Measurements from ENCODE around the gene HECTD4.
A peak's percentile ranks its signal among the peaks of the same experiment; 100 is the strongest.

HECTD4 gene, protein sequence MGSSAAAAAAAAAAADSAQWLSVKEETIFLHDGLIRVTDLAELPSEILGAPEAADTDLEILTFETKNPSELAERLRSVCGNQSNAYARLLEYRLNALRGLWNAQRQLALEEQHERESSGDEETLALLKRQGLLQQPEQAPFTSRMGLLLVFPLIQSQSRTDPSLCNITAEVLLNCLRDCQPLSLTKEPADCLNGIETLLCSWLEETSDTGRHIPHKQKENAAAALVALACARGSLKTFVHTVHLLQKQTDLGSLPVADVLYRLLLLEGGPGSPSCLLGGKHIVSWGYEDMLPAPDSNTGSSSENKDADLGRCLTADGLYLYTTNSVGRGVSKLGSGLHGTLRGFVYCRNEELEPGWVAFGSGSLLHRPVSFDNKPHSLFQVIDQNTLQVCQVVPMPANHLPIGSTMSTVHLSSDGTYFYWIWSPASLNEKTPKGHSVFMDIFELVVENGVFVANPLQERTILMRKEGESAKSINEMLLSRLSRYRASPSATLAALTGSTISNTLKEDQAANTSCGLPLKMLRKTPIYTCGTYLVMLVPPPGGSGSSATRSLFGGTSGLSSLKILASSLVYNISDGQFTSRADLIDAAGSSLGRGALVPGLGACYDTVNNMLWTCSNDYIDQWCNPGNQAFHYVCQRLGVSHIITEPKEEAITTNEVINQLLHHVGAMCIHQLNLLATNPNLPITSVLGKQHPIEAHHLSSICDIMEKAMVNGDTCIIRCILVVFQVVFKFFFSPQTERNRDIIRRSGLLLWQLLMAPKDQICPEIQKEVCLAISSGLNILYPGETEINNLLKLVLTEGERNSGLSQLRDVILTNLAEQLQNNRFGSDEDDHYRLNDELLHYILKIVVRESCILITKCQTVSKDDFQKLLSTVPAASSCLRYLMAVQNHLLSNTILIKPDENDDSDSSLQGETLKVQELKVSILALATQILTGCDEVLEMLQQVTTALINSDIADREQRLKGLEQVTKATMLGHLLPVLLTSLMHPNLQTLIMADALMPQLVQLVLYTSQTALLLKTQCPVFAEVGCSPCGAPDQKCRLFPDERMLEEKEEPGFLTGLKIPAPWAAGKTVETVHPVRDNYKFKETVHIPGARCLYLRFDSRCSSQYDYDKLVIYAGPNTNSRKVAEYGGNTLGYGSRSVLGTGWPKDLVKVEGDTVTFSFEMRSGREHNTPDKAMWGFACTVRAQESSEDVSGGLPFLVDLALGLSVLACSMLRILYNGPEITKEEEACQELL (N-terminal part only)

DNA sequence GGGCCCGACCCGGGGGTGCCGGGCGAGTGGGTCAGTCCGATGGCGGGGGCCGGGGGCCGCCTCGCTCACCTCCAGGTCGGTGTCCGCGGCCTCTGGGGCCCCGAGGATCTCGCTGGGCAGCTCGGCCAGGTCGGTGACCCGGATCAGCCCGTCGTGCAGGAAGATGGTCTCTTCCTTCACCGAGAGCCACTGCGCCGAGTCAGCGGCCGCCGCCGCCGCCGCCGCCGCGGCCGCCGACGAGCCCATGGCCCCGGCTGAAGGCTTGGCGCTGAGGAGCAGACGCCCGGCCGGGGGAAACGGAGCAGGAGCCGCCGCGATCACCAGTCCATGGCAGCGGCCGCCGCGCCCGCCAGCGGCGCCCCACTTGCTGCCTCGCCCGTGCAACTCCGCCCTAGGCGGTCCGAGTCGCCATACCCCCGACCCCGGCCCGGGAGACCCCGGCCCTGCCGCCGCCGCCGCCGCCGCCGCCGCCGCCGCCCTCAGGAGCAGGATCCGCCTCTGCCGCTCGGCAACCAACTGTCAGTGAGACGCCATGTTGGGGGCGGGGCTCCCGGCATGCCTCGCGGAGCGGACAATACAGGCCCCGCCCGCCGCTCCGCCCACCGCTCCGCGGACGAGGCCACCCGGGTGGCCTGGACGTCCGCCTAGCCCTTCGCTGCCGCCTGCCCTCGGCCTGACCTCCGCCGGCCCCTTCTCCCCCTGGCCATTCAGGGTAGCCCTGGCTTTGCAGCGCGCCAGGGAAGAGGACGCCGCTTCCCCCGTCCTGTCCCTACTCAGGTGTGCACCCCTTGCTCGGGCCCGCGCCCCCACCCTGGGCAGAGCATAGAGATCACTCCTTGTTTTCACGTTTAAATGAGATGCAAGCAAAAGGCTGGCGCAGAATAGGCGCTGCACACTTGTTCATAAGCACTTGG, at the start of gene HECTD4:
TSS of gene HECTD4 (minus strand) at position 549 of the 914 bp plus-strand sequence. CDS start at position 246, 303 bp downstream.
- H3K4me1 Mint-ChIP-seq: peaks cover 14% of the 10 kb centered on the region
- peak; percentile 94 for ATAC-seq (ENCODE audit: low read depth)
- no peaks in the 10 kb centered on the region for H3K9me3 Mint-ChIP-seq
- no peaks in the 10 kb centered on the region for H3K36me3 Mint-ChIP-seq
- peak; percentile 83 to 86 for DNase-seq (ENCODE audit: low spot score in 2 of 2)
- H3K27me3 Mint-ChIP-seq: no peaks in the 10 kb centered on the region
- peak within 1 kb of the TSS; percentile 98 for H3K4me3 Mint-ChIP-seq
- peak within 1 kb of the TSS; percentile 88 for H3K27ac Mint-ChIP-seq

DNA sequence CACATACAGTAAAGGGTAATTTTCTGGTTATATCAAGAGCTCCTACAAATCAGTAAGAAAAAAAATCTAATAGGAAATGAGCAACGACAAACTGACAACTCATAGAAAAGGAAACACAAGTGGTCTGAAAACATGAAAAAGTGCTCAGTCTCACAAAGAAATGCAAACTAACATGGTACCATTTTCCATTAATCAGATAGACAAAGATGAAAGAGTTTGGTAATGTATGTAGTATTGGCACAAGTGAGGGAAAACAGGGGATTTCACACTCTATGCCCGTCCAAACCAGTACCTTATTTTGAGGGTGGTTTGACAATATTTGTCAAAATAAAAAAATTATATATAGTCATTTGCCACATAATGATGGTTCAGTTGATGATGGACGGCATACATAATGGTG, 49.7 kb upstream of the HECTD4 start:
- Mint-ChIP-seq H3K4me3 (no peak overlapping the region), H3K36me3 (peaks cover 6% of the 10 kb centered on the region), H3K4me1 (peaks cover 5% of the 10 kb centered on the region), H3K27ac (no peak overlapping the region), H3K9me3 (no peaks in the 10 kb centered on the region), H3K27me3 (no peaks in the 10 kb centered on the region)
- ATAC-seq (ENCODE audit: low read depth) (no peak), DNase-seq (ENCODE audit: low spot score in 2 of 2) (no peak)

DNA sequence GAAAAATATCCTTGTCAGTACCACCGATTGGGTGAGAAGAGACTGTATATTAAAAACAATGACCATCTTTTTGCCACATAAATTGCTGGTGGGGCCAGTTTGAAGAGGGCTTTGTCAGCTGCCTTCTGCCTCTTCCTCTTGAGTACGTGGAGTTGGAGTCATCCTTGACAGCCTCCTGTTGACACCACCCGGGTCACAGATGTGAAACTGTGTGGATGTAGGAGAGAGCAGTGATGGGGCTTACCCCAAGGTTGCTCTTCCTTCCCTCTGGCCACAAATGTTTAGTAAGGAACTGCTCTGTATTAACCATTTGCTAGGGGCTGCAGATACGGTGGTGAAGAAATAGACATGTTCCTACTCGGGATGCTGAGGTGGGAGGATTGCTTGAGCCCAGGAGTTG, 48.7 kb upstream of the HECTD4 start:
- DNase-seq (ENCODE audit: low spot score in 2 of 2) (no peak), ATAC-seq (ENCODE audit: low read depth) (no peak)
- Mint-ChIP-seq H3K27me3 (no peaks in the 10 kb centered on the region), H3K36me3 (peaks cover 7% of the 10 kb centered on the region), H3K27ac (peak overlapping the region; percentile 38), H3K4me1 (peaks cover 7% of the 10 kb centered on the region), H3K4me3 (no peak overlapping the region), H3K9me3 (no peaks in the 10 kb centered on the region)

DNA sequence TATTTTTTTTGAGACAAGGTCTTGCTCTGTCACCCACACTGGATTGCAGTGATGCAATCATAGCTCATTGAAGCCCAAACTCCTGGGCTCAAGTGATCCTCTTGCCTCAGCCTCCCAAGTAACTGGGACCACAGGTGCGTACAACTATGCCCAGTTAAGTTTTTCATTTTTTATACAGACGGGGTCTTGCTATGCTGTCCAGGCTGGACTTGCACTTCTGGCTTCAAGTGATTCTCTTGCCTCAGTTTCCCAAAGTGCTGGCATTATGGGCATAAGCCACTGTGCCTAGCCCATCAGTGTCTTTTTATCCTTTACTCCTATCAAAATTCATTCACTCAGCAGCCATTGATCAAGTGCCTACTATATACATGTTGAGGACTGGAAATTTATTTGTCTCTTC, 45.5 kb upstream of the HECTD4 start:
- H3K27me3 Mint-ChIP-seq: no peaks in the 10 kb centered on the region
- H3K9me3 Mint-ChIP-seq: no peaks in the 10 kb centered on the region
- ATAC-seq (ENCODE audit: low read depth) (no peak), DNase-seq (ENCODE audit: low spot score in 2 of 2) (no peak)
- no peak overlapping the region for H3K27ac Mint-ChIP-seq
- peaks cover 7% of the 10 kb centered on the region for H3K36me3 Mint-ChIP-seq
- peaks cover 21% of the 10 kb centered on the region for H3K4me1 Mint-ChIP-seq
- H3K4me3 Mint-ChIP-seq: no peak overlapping the region

DNA sequence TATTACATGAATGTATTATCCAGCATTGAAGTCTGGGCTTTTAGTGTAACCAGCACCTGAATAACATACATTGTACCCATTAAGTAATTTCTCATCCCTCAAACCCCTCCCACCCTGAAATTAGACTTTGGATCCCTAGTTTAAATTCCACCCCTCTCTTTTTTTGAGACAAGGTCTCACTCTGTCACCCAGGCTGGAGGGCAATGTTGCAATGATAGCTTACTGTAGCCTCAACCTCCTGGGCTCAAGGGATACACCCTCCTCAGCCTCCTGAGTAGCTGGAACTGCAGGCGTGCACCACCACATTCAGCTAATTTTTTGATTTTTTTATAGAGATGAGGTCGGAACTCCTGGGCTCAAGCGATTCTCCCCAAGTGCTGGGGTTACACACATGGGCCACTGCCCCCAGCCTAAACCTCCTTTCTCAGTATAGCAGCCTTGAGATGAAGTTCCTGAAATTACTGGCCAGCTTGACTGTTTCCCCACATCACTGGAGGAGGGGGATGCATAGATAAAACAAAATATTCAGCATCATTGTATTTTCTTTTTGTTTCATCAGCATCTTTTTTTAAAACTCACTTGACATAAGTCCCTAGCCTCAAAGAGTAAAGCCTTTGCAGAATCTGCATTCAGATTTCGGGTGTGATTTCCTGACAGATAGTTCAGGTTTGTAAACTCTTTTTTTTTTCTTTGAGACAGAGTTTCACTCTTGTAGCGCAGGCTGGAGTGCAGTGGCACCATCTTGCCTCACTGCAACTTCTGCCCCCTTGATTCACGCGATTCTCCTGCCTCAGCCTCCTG, 43.6 kb upstream of the HECTD4 start:
- no peaks in the 10 kb centered on the region for H3K27me3 Mint-ChIP-seq
- H3K4me3 Mint-ChIP-seq: no peak overlapping the region
- no peaks in the 10 kb centered on the region for H3K9me3 Mint-ChIP-seq
- H3K27ac Mint-ChIP-seq: no peak overlapping the region
- peaks cover 1% of the 10 kb centered on the region for H3K36me3 Mint-ChIP-seq
- DNase-seq (ENCODE audit: low spot score in 2 of 2) (no peak), ATAC-seq (ENCODE audit: low read depth) (no peak)
- H3K4me1 Mint-ChIP-seq: peaks cover 26% of the 10 kb centered on the region

DNA sequence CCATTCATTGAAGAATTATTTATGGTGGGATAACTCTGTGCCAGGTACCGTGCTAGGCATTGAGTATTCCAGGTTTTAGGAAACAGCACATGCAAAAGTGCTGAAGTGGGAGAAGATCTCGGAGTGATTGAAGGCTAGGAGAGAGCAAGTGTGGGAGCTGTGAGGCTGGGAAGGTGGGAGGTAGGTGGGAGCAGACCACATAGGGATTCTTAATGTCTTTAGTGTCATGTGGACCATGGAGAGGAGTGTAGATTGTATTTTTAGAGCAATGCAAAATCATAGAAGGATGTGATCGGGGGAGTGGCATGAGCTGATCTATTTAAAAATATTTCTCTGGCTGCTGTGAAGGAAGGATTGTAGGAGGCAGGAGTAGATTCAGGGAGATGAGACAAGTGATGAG, 41.9 kb upstream of the HECTD4 start:
- ATAC-seq (ENCODE audit: low read depth): no peak
- Mint-ChIP-seq H3K36me3 (peaks cover 1% of the 10 kb centered on the region), H3K27ac (peak overlapping the region; percentile 45)

DNA sequence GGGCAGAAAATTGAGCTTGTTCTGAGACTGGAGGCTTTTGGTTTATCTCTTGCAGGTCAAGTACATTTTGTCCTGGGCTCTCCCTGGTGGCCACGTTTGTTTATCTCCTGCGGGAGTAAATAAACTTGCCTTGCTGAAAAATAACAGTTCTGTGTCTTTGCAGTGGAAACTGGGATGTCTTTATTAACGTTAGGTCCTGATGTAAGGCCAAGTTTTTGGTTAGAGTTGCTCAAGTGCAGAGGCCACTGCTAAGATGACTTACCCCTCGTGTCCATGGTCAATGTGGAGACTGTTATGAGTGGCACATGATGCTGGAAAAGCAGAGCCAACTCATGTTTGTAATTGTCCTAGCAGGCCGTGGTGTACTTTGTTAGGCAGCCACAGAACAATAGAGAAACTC, 40.3 kb upstream of the HECTD4 start:
- Mint-ChIP-seq H3K27ac (no peak overlapping the region), H3K27me3 (no peaks in the 10 kb centered on the region), H3K4me1 (peaks cover 34% of the 10 kb centered on the region), H3K36me3 (peaks cover 1% of the 10 kb centered on the region), H3K4me3 (no peak overlapping the region), H3K9me3 (no peaks in the 10 kb centered on the region)
- ATAC-seq (ENCODE audit: low read depth) (no peak), DNase-seq (ENCODE audit: low spot score in 2 of 2) (no peak)

More for the DNA sequence above, 41.9 kb upstream of the HECTD4 start:
- no peaks in the 10 kb centered on the region for H3K27me3 Mint-ChIP-seq
- DNase-seq (ENCODE audit: low spot score in 2 of 2): no peak
- no peaks in the 10 kb centered on the region for H3K9me3 Mint-ChIP-seq
- peaks cover 34% of the 10 kb centered on the region for H3K4me1 Mint-ChIP-seq
- no peak overlapping the region for H3K4me3 Mint-ChIP-seq

DNA sequence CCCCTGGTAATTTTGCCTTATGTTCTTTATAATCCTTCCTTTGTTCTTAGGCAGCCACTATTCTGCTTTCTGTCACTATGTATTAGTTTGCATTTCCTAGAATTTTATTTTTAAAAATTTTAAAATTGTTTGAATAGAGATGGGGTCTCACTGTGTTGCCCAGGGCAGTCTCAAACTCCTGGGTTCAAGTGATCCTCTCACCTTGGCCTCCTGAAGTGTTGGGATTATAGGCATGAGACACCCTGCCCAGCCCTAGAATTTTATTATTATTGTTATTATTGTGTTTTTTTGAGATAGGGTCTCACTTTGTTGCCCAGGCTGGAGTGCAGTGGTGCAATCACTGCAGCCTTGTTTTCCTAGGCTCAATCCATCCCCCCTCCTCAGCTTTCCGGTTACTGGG, 39.1 kb upstream of the HECTD4 start:
- DNase-seq (ENCODE audit: low spot score in 2 of 2): no peak
- Mint-ChIP-seq H3K27ac (no peak overlapping the region), H3K27me3 (no peaks in the 10 kb centered on the region), H3K4me3 (no peak overlapping the region), H3K36me3 (no peaks in the 10 kb centered on the region), H3K9me3 (no peaks in the 10 kb centered on the region), H3K4me1 (peaks cover 32% of the 10 kb centered on the region)
- no peak for ATAC-seq (ENCODE audit: low read depth)

DNA sequence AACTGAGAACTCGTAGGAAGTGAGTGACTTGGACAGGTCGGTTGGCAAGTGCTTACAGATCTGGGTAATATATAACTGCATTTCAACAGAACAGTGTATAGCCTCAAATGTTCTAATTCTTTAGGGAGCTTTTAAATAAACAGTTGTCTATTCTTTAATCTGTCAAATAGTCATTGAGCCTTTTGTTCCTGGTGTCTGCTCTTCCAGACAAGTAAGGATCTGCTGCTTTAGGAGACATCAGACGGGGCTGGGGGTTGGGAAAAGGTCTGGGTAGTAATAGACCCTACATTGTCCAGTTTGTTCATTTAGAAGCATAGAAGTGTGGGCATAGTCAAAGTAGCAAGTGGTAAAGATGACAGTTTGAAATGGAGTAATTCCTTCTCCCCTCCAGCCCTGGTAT, 38.5 kb upstream of the HECTD4 start:
- no peak for ATAC-seq (ENCODE audit: low read depth)
- peak overlapping the region; percentile 41 for H3K4me3 Mint-ChIP-seq
- no peak overlapping the region for H3K27ac Mint-ChIP-seq

DNA sequence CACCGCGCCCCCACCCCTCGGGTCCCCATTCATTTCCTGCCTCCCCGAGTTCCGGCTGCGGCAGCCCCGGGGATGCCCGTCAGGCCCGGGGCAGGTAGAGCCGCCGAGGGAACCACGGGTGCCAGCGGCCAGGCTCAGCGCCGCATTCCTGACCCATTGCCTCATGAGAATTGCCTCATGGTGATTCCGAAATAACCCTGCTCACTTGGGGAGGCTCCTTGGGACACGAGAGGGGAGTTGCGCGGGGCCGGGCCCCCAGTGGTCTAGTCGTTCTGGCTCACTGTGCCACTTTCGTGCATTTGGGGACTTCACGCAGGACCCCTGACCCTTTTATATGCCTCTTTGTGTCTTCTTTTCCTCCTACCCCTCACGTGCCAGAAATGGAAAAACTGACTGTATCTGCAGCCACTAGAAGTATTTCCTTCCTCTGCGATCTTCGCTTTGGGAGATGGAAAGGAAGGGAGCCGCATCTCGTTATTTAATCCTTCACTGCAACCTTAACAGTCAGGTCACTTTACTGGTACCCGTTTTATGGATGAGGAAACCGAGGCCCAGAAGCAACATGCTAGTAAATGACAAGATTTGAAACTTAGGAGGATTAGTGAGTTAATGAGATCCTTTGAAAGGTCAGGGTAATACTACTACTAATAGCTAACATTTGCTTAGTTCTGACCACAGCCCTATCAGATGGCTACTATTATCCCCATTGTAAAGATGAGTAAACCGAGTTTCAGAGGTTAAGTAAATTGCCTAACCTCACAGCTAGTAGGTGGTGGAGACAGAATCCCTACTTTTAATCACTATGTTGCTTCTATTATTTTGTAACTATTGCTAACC, 37.3 kb upstream of the HECTD4 start:
- ATAC-seq (ENCODE audit: low read depth) (peak; percentile 46), DNase-seq (ENCODE audit: low spot score in 2 of 2) (no peak)
- H3K9me3 Mint-ChIP-seq: no peaks in the 10 kb centered on the region
- peak overlapping the region; percentile 89 for H3K4me3 Mint-ChIP-seq
- no peaks in the 10 kb centered on the region for H3K36me3 Mint-ChIP-seq
- no peaks in the 10 kb centered on the region for H3K27me3 Mint-ChIP-seq
- H3K4me1 Mint-ChIP-seq: peaks cover 29% of the 10 kb centered on the region
- H3K27ac Mint-ChIP-seq: peak overlapping the region; percentile 98

More for the DNA sequence above, 38.5 kb upstream of the HECTD4 start:
- Mint-ChIP-seq H3K27me3 (no peaks in the 10 kb centered on the region), H3K9me3 (no peaks in the 10 kb centered on the region), H3K36me3 (no peaks in the 10 kb centered on the region), H3K4me1 (peaks cover 32% of the 10 kb centered on the region)
- DNase-seq (ENCODE audit: low spot score in 2 of 2): no peak

DNA sequence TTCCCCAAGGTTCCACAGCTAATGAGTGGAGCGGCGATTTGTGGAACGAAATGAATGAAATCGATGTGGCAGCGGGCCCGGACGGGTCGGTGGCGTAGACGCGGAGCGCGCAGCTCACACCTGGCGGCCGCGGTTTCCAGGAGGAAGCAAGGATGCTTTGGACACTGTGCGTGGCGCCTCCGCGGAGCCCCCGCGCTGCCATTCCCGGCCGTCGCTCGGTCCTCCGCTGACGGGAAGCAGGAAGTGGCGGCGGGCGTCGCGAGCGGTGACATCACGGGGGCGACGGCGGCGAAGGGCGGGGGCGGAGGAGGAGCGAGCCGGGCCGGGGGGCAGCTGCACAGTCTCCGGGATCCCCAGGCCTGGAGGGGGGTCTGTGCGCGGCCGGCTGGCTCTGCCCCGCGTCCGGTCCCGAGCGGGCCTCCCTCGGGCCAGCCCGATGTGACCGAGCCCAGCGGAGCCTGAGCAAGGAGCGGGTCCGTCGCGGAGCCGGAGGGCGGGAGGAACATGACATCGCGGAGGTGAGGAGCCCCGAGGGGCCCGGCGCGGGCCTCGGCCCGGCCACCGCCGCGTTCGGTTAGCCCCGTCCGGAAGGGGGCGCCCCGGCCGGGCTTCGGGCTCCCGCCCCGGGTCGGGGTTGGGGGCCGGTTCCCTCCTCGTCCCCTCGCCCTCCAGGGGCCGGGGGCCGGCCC, 36.5 kb upstream of the HECTD4 start, which contains the start of gene PTPN11:
TSS of gene PTPN11 (plus strand) at position 340 of the 689 bp plus-strand sequence. CDS start at position 505, 165 bp downstream.
- H3K27ac Mint-ChIP-seq: peak within 1 kb of the TSS; percentile 98
- no peaks in the 10 kb centered on the region for H3K9me3 Mint-ChIP-seq
- no peaks in the 10 kb centered on the region for H3K36me3 Mint-ChIP-seq
- peak within 1 kb of the TSS; percentile 99 for H3K4me3 Mint-ChIP-seq
- DNase-seq (ENCODE audit: low spot score in 2 of 2) (peak; percentile 88 to 98), ATAC-seq (ENCODE audit: low read depth) (peak; percentile 86)
- H3K4me1 Mint-ChIP-seq: peaks cover 22% of the 10 kb centered on the region
- no peaks in the 10 kb centered on the region for H3K27me3 Mint-ChIP-seq

All from memory B cell (primary cell).